ENCODE measurements around the gene TBC1D5. TPM values are rescaled to one million over a fixed set of nuclear protein-coding genes. Genes with fewer than 3 reads are reported as not detected.

Gene TBC1D5
- total RNA-seq, 1 experiment from 2014 or later: 30.4 TPM

GRCh38 chr3:17577796-17578520, 164.5 kb downstream of the TBC1D5 start:
- Histone ChIP-seq H3K4me3 (ENCODE audit: low read depth in 2 of 2, low read length in 2 of 2) (no peak overlapping the region), H3K36me3 (ENCODE audit: control insufficient read depth, insufficient read depth, low read length) (no peaks in the 10 kb centered on the region), H3K9me3 (ENCODE audit: control insufficient read depth, insufficient read depth, low read depth, low read length) (no peaks in the 10 kb centered on the region), H3K4me1 (ENCODE audit: control insufficient read depth, insufficient read depth, low read length) (no peaks in the 10 kb centered on the region), H3K27ac (ENCODE audit: low read length) (no peak overlapping the region), H3K27me3 (ENCODE audit: control insufficient read depth, insufficient read depth, low read length) (no peaks in the 10 kb centered on the region)
- in situ Hi-C loops (cut with HindIII; ENCODE audit: low pct_unique_long_range_greater_than_20kb, low sequenced_read_pairs): no loop called here
- CTCF ChIA-PET: no interaction called here
- ATAC-seq: no peak
- BruUV-seq (replicated peaks): no TSS peak
- POLR2A ChIA-PET: no interaction called here
- DNase-seq (ENCODE audit: low read depth, low spot score): no peak
- TF ChIP-seq CTCF (IDR thresholded peaks at IDR 0.05) (no peak), REST (IDR thresholded peaks at IDR 0.05; ENCODE audit: insufficient read depth in 1 of 2, low read depth in 2 of 2, low read length in 1 of 2) (no peak), POLR2AphosphoS5 (IDR thresholded peaks at IDR 0.05; ENCODE audit: low read depth, low read length) (no peak), SIN3A (IDR thresholded peaks at IDR 0.05; ENCODE audit: borderline replicate concordance, insufficient read depth, low read depth, low read length) (no peak), TCF7L2 (IDR thresholded peaks at IDR 0.05; ENCODE audit: low read depth, low read length) (no peak)
- intact Hi-C loops (cut with micrococcal nuclease; ENCODE audit: unreplicated experiment): no loop called here

GRCh38 chr3:17573396-17573795, 169.0 kb downstream of the TBC1D5 start:
- ChIA-PET POLR2A (no interaction called here), CTCF (no interaction called here)

More at GRCh38 chr3:17573396-17573795, 169.0 kb downstream of the TBC1D5 start:
- ATAC-seq (no peak), DNase-seq (ENCODE audit: low read depth, low spot score) (no peak)
- H3K36me3 ChIP-seq (ENCODE audit: control insufficient read depth, insufficient read depth, low read length): no peaks in the 10 kb centered on the region
- no peaks in the 10 kb centered on the region for H3K4me1 ChIP-seq (ENCODE audit: control insufficient read depth, insufficient read depth, low read length)
- TF ChIP-seq SIN3A (IDR thresholded peaks at IDR 0.05; ENCODE audit: borderline replicate concordance, insufficient read depth, low read depth, low read length) (no peak), CTCF (IDR thresholded peaks at IDR 0.05) (no peak), TCF7L2 (IDR thresholded peaks at IDR 0.05; ENCODE audit: low read depth, low read length) (no peak), POLR2AphosphoS5 (IDR thresholded peaks at IDR 0.05; ENCODE audit: low read depth, low read length) (no peak)
- intact Hi-C loops (cut with micrococcal nuclease; ENCODE audit: unreplicated experiment): no loop called here
- in situ Hi-C loops (cut with HindIII; ENCODE audit: low pct_unique_long_range_greater_than_20kb, low sequenced_read_pairs): no loop called here
- BruUV-seq (replicated peaks): no TSS peak
- no peaks in the 10 kb centered on the region for H3K9me3 ChIP-seq (ENCODE audit: control insufficient read depth, insufficient read depth, low read depth, low read length)
- H3K27ac ChIP-seq (ENCODE audit: low read length): no peak overlapping the region
- H3K27me3 ChIP-seq (ENCODE audit: control insufficient read depth, insufficient read depth, low read length): no peaks in the 10 kb centered on the region
- no peak overlapping the region for H3K4me3 ChIP-seq (ENCODE audit: low read depth in 2 of 2, low read length in 2 of 2)

Data from Panc1 (cell line).